Measurements from ENCODE around the gene BCL2L11.

GRCh38 chr2:111116843-111117597, 3.7 kb upstream of the BCL2L11 start:
- TF ChIP-seq CTCF (IDR thresholded peaks at IDR 0.05), result peak; percentile 62 to 94 (median 84)
- TF ChIP-seq POLR2A (IDR thresholded peaks at IDR 0.05), result no peak

Data from vagina (tissue), 2 donors.